Heart right ventricle (tissue), 16 donors: ENCODE data around the gene SERPING1. TPM values are rescaled to one million over a fixed set of nuclear protein-coding genes. Genes with fewer than 3 reads are reported as not detected.

ENCODE experiments used
- ATAC-seq, 8 donors: fragments of 200-7000 bp; cut with Tn5 transposase; one replicate each; pipeline ENCODE4 v1.9.1; 2020; ENCODE audit warnings: mild to moderate bottlenecking in 8 of 8, moderate library complexity in 8 of 8, moderate number of reproducible peaks in 1 of 8
- DNase-seq, 2 donors: peaks; one replicate each; pipeline ENCODE4 v3.0.0-alpha.2; 2020
- H3K27ac ChIP-seq, 10 donors: fragments of 200-600 bp; sonication (generic) in 2 of 10; one replicate each; pipeline versions ENCODE4 v1.5.0 to v1.8.0; 2020 to 2022; ENCODE audit warnings: mild to moderate bottlenecking in 3 of 10
- H3K27me3 ChIP-seq, 7 donors: fragments of 200-600 bp; one replicate each; pipeline ENCODE4 v1.8.0; 2021 to 2022; ENCODE audit warnings: mild to moderate bottlenecking in 2 of 7
- H3K36me3 ChIP-seq, 9 donors: fragments of 200-600 bp; sonication (generic) in 1 of 9; one replicate each; pipeline versions ENCODE4 v1.5.0 to v1.8.0; 2020 to 2022; ENCODE audit warnings: mild to moderate bottlenecking in 2 of 9
- H3K4me1 ChIP-seq, 9 donors: fragments of 200-600 bp; sonication (generic) in 1 of 9; one replicate each; pipeline versions ENCODE4 v1.5.0 to v1.8.0; 2020 to 2022; ENCODE audit warnings: mild to moderate bottlenecking in 4 of 9
- H3K4me3 ChIP-seq, 10 donors: fragments of 200-600 bp; sonication (generic) in 2 of 10; one replicate each; pipeline versions ENCODE4 v1.5.0 to v1.8.0; 2020 to 2022; ENCODE audit warnings: mild to moderate bottlenecking in 7 of 10, moderate library complexity in 2 of 10
- H3K9me3 ChIP-seq, 11 donors: fragments of 200-600 bp in 10 of 11; sonication (generic) in 2 of 11; one replicate each; pipeline versions ENCODE4 v1.5.0 to v1.8.0; 2013 to 2022; ENCODE audit warnings: mild to moderate bottlenecking in 2 of 11, control low read depth in 1 of 11, moderate library complexity in 1 of 11
- CTCF ChIP-seq, 9 donors: fragments of 200-600 bp; sonication (generic) in 2 of 9; IDR thresholded peaks; one replicate each; pipeline versions ENCODE4 v1.5.0 to v1.8.0; 2021 to 2022; ENCODE audit warnings: antibody characterized with exemption in 9 of 9, mild to moderate bottlenecking in 5 of 9, moderate library complexity in 1 of 9
- WGBS, 2 donors: extraction: QIAGEN DNeasy Blood & Tissue Kit; methylation state at CpG; one replicate each; pipeline ENCODE4 v1.1.7; 2013; ENCODE audit warnings: inconsistent platforms in 1 of 2; 5-methylcytosine and 5-hydroxymethylcytosine counted together
- intact Hi-C, 10 donors: fragments of 100-400 bp; cut with DNase I; formaldehyde crosslinking; loops; one replicate each; pipeline versions ENCODE4 v1.11.1 to v1.14.2; 2022
- polyA plus RNA-seq, 2 donors: library from polyadenylated mRNA; stranded (reverse); fragments of 200-250 nt; gene quantifications; one replicate each; pipeline ENCODE4 v1.2.3, GENCODE V29; 2013
- total RNA-seq, 10 donors: library from RNA; stranded (reverse); fragmentation: NEBNext Ultra II Directional in 3 of 10; extraction: Animal tissue kit (Norgen Biotek cat#: 25700) in 3 of 10; gene quantifications; one replicate each; pipeline versions ENCODE4 v1.2.1 to v1.2.4, GENCODE V29; 2021 to 2023
- donor health status: Arrhythmogenic right ventricular cardiomyopathy.
- donor health status: ischemic (EF 13 %, LVEDD 7.1; RV severe dilation, severe dysfunction).
- donor health status: healthy with polysubstance abuse.
- donor health status: DM: no; HTN: yes; CAD: no.
- donor health status: DM: no; HTN: no; CAD: no.
- donor health status: ischemic (EF 25% LVEDD 6.9; RV normal size, moderate dysfunction).
- donor health status: ischemic (EF 25% LVEDD 5.7; RV mildly dilated, moderate dysfunction).
- donor health status: healthy.
- donor health status: DM: yes; HTN: yes; CAD: no.
- donor health status: Ischemic cardiomyopathy.
- donor health status: ischemic (EF 35%, LVEDD 5.7; RV mildly dilated, moderate dysfunction).
- donor health status: nonischemic (EF 11% LVEDD 7.7; RV severe dilation, severe dysfunction).
- donor health status: DM: yes; HTN: yes; CAD: no.
- donor health status: PGD.
- donor health status: ischemic (EF 29% LVEDD 5.4; RV normal size, mild dysfunction).
- donor health status: nonischemic (EF 23%, LVEDD 6.1; RV moderate dilation, normal function).

SERPING1 gene
- total and polyA plus RNA-seq, 12 donors = 39.8 to 197 (median 93.2) TPM

- 81 to 94% methylated on average over 1 of the region's 1 CpG for WGBS, 2 donors
- peaks cover 0 to 7% (median 0%) of the 10 kb centered on the region in 7 donors for H3K27me3 ChIP-seq
- H3K4me1 ChIP-seq = no peaks in the 10 kb centered on the region
- no peak overlapping the region for H3K4me3 ChIP-seq
- no peak for DNase-seq
- H3K9me3 ChIP-seq = no peaks in the 10 kb centered on the region
- ATAC-seq = no peak
- H3K36me3 ChIP-seq = no peaks in the 10 kb centered on the region
- intact Hi-C loops = no loop called here
- TF ChIP-seq CTCF (IDR thresholded peaks at IDR 0.05) = no peak
- H3K27ac ChIP-seq = no peak overlapping the region
Measured at GRCh38 chr11:57626895-57627294, 29.4 kb downstream of the SERPING1 start.

- Histone ChIP-seq H3K4me3 (no peak overlapping the region), H3K9me3 (no peaks in the 10 kb centered on the region), H3K36me3 (no peaks in the 10 kb centered on the region), H3K27me3 (peaks cover 0 to 11% (median 0%) of the 10 kb centered on the region in 7 donors), H3K27ac (no peak overlapping the region), H3K4me1 (no peaks in the 10 kb centered on the region)
- no peak for TF ChIP-seq CTCF (IDR thresholded peaks at IDR 0.05)
- 57 to 59% methylated on average over 2 of the region's 2 CpGs for WGBS, 2 donors
- DNase-seq (no peak), ATAC-seq (no peak)
- intact Hi-C loops = no loop called here
Measured at GRCh38 chr11:57630171-57630570, 32.7 kb downstream of the SERPING1 start.

- DNase-seq = no peak
- intact Hi-C loops = no loop called here
Measured at GRCh38 chr11:57632116-57632515, 34.6 kb downstream of the SERPING1 start.

GRCh38 chr11:57633394-57634070, 36.0 kb downstream of the SERPING1 start:
- Histone ChIP-seq H3K9me3 (no peaks in the 10 kb centered on the region), H3K4me1 (peaks cover 4 to 9% (median 7%) of the 10 kb centered on the region in 9 donors), H3K27me3 (peaks cover 0 to 27% (median 0%) of the 10 kb centered on the region in 7 donors), H3K27ac (no peak overlapping the region), H3K36me3 (no peaks in the 10 kb centered on the region), H3K4me3 (no peak overlapping the region)
- WGBS, 2 donors = 78 to 85% methylated on average over 6 of the region's 6 CpGs
- intact Hi-C loops = no loop called here
- DNase-seq = no peak
- TF ChIP-seq CTCF (IDR thresholded peaks at IDR 0.05) = no peak
- no peak for ATAC-seq

More at GRCh38 chr11:57632116-57632515, 34.6 kb downstream of the SERPING1 start:
- no peaks in the 10 kb centered on the region for H3K36me3 ChIP-seq
- WGBS, 2 donors = 77 to 79% methylated on average over 5 of the region's 5 CpGs
- no peaks in the 10 kb centered on the region for H3K9me3 ChIP-seq
- H3K27ac ChIP-seq = no peak overlapping the region
- peaks cover 0 to 13% (median 0%) of the 10 kb centered on the region in 7 donors for H3K27me3 ChIP-seq
- no peak for ATAC-seq
- no peak for TF ChIP-seq CTCF (IDR thresholded peaks at IDR 0.05)
- H3K4me3 ChIP-seq = no peak overlapping the region
- no peaks in the 10 kb centered on the region for H3K4me1 ChIP-seq
